Choroid plexus epithelial cell (primary cell): ENCODE measurements around the gene SEC22B.
"Not testable (repeated sequence)": the region's sequence is repeated elsewhere in the genome, so short reads cannot be mapped to it uniquely, and the experiment has no call there.

Source experiments
- DNase-seq: peaks from one replicate; pipeline ENCODE4 v3.0.0-alpha.2; 2010; ENCODE audit warnings: low read depth
- H3K4me3 ChIP-seq: 2 replicates; pipeline ENCODE4 v1.5.1; 2011; ENCODE audit warnings: low read depth, mild to moderate bottlenecking, control low read depth, low read length, moderate library complexity
- CTCF ChIP-seq: conservative IDR thresholded peaks from 2 replicates; pipeline ENCODE4 v1.5.1; 2011; ENCODE audit warnings: low read depth, mild to moderate bottlenecking, control low read depth, inconsistent platforms, low read length, moderate library complexity

Gene SEC22B

GRCh38 chr1:120176092-120176855 lies at the start of gene SEC22B:
TSS of gene SEC22B (minus strand) at chr1:120176520. CDS start at chr1:120176381, 139 bp downstream.
- no peak for TF ChIP-seq CTCF
- DNase-seq = peak; percentile 97
- peak within 1 kb of the TSS; percentile 93 for H3K4me3 ChIP-seq

GRCh38 chr1:120217933-120218332 lies 41.6 kb upstream of the SEC22B start:
- DNase-seq, H3K4me3 ChIP-seq: not testable (repeated sequence)

GRCh38 chr1:120217175-120217929 lies 41.0 kb upstream of the SEC22B start:
- DNase-seq, H3K4me3 ChIP-seq: not testable (repeated sequence)

- H3K4me3 ChIP-seq, DNase-seq: not testable (repeated sequence)
Measured at GRCh38 chr1:120213606-120214005, 37.3 kb upstream of the SEC22B start.

GRCh38 chr1:120210754-120211153 lies 34.4 kb upstream of the SEC22B start:
- DNase-seq, H3K4me3 ChIP-seq: not testable (repeated sequence)

- H3K4me3 ChIP-seq = peak overlapping the region; percentile 54
- not testable (repeated sequence) for DNase-seq
Measured at GRCh38 chr1:120196863-120197775, 20.8 kb upstream of the SEC22B start.

- DNase-seq = not testable (repeated sequence)
Measured at GRCh38 chr1:120188626-120189025, 12.3 kb upstream of the SEC22B start.

GRCh38 chr1:120182176-120182707 lies 5.9 kb upstream of the SEC22B start:
- not testable (repeated sequence) for H3K4me3 ChIP-seq, DNase-seq

More at GRCh38 chr1:120188626-120189025, 12.3 kb upstream of the SEC22B start:
- not testable (repeated sequence) for H3K4me3 ChIP-seq

- peak overlapping the region; percentile 34 for H3K4me3 ChIP-seq
- DNase-seq = peak; percentile 87
Measured at GRCh38 chr1:120179811-120180690, 3.7 kb upstream of the SEC22B start.

- peak; percentile 87 for DNase-seq
- H3K4me3 ChIP-seq = peak overlapping the region; percentile 21
- no peak for TF ChIP-seq CTCF
Measured at GRCh38 chr1:120178799-120179756, 2.8 kb upstream of the SEC22B start.

- H3K4me3 ChIP-seq, DNase-seq: not testable (repeated sequence)
Measured at GRCh38 chr1:120178058-120178457, 1.7 kb upstream of the SEC22B start.

GRCh38 chr1:120175688-120176087 lies 632 bp downstream of the SEC22B start:
- peak; percentile 43 for DNase-seq
- peak overlapping the region; percentile 93 for H3K4me3 ChIP-seq

- not testable (repeated sequence) for DNase-seq
Measured at GRCh38 chr1:120164761-120165160, 11.6 kb downstream of the SEC22B start.

GRCh38 chr1:120162015-120162414 lies 14.3 kb downstream of the SEC22B start:
- H3K4me3 ChIP-seq, DNase-seq: not testable (repeated sequence)

More at GRCh38 chr1:120164761-120165160, 11.6 kb downstream of the SEC22B start:
- not testable (repeated sequence) for H3K4me3 ChIP-seq
